Right ventricle myocardium superior (tissue), 1 donor: Measurements from ENCODE around the gene GPC1. TPM values are rescaled to one million over a fixed set of nuclear protein-coding genes. Genes with fewer than 3 reads are reported as not detected.

ENCODE experiments used
- ATAC-seq: fragments of 200-7000 bp; cut with Tn5 transposase; one replicate; pipeline ENCODE4 v1.9.1; 2020; ENCODE audit warnings: mild to moderate bottlenecking; ENCODE audit not compliant: poor library complexity
- DNase-seq: peaks from one replicate; pipeline ENCODE4 v3.0.0-alpha.2; 2020
- intact Hi-C: fragments of 100-400 bp; cut with DNase I; formaldehyde crosslinking; loops from one replicate; pipeline ENCODE4 v1.11.2; 2022
- total RNA-seq: library from RNA; stranded (reverse); fragmentation: NEBNext Ultra II Directional; extraction: Animal tissue kit (Norgen Biotek cat#: 25700); gene quantifications from one replicate; pipeline ENCODE4 v1.2.1, GENCODE V29; 2021
- donor health status: DM: no; HTN: yes; CAD: no; lungs with severe emphysema.

Gene GPC1
- total RNA-seq, 1 donor from 2014 or later, result 154 TPM

DNA sequence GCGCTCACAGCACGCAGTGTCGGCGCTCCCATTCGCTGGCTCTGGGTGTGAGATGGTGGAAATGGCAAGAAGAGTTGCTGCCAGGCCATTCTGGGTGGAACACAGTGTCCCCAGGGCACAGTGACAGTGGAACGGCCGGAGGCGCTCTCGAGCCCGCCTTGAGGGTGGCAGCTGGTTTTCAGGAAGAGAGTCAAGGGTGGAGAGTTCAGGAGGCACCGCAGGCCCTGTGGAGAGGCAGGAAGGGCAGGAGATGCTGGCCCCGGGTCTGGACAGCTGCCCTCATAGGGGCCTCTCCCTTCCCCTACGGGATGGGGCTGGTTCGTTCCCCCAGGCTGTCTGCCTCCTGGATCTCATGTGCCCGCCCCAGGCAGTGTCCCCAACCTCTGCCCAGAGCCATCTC, 12.5 kb downstream of the GPC1 start:
- no peak for ATAC-seq
- intact Hi-C loops, result no loop called here
- DNase-seq, result no peak

DNA sequence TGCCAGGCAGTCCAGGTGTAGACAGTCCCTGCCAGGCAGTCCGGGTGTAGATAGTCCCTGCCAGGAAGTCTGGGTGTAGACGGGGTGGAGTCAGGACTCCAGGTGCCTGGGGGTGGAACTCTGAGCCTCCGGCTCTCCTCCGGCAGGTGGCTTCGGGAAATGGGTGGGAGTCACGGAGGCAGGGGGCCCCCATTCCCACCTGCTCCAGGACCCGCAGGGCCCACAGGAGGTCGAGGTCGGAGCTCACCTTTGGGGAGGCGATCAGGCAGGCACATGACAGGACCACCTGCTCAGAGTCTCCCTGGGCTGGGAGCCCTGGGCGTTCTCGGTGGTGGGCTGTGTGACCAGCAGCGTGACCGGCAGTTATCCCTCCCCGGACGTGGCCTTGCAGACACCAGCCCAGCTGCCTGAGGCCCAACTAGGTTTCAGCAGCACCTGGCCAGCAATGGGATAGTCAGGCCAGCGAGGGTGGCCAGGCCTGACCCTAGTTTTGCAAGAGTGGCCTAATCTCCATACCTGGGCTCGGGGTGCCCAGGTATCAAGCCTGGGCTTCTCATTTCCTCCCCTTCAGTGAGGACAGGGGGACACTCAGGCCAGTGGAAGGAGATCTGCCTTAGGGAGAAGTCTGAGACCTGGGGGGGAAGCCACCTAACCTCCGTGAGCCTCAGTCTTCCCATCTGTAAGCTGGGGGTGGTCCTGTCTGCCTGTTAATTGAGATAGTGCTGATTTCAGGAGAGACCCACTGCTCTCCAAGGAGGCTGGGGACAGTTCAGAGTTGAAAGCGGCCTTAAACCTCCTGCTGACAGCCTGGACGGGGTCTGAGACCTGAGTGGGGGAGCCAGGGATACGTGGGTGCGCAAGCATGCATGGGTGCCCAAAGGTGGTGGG, 13.2 kb downstream of the GPC1 start:
- no peak for DNase-seq
- intact Hi-C loops, result no loop called here
- ATAC-seq, result no peak

DNA sequence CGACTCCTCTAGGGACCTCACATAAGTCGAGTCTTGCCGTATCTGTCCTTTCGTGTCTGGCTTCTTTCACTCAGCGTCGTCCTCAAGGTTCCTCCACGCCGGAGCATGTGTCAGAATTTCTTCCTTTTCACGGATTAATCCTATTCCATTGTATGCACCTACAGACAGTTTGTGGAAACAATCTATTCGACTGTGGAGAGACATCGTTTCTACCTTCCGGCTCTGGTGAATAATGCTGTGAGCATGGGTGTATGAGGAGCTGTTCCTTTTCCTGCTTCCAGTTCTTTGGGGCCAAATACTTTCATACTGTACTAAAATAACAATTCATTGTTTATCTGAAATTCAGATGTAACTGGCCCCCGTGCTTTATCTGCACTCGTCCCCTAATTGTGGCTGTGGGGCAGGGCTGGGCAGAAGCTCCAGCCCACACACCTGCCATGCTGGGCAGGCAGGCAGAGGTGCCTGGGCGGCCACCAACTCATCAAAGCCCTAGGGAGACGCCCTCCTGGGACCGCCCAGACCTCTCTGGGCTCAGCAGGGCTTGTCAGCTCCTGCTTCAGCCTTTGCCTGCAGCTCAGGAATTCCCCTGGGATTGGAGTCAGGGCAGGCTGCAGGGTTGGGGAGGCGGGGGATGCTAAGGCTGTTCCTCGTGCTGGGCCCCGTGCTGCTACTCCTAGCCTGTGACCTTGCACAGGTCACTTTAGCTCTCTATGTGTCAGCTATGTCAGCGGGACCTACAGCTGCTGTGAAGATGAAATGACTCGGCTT, 14.5 kb downstream of the GPC1 start:
- no peak for ATAC-seq
- DNase-seq, result peak; percentile 37
- intact Hi-C loops, result no loop called here

DNA sequence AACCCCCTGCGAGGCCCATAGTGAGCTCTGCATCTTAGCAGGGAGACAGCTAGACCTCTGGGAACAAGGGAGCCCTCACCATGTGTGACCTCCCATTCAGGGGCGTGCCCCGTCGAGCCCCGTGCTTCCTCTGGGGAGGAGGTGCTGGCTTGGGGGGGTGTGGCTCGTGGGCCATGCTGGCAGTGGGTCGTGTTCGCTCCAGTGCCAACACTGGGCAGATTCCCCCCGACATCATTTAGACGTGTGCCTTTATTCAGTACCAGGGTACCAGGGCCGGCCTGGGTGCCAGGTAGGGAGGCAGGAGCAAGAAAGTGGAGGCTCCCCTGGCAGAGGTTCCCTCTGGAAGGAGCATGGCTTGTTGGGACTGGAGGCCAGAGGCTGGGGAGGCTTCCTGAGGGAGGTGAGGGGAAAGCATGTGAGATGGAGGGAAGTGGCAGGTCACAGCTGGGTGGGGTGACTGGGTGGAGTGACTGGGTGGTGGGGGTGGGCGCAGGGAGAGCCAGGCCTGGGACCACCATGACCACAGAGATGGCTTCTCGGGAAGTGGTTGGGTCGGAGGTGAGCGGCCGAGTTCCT, 15.2 kb downstream of the GPC1 start:
- peak; percentile 39 for DNase-seq
- no peak for ATAC-seq
- intact Hi-C loops, result no loop called here

DNA sequence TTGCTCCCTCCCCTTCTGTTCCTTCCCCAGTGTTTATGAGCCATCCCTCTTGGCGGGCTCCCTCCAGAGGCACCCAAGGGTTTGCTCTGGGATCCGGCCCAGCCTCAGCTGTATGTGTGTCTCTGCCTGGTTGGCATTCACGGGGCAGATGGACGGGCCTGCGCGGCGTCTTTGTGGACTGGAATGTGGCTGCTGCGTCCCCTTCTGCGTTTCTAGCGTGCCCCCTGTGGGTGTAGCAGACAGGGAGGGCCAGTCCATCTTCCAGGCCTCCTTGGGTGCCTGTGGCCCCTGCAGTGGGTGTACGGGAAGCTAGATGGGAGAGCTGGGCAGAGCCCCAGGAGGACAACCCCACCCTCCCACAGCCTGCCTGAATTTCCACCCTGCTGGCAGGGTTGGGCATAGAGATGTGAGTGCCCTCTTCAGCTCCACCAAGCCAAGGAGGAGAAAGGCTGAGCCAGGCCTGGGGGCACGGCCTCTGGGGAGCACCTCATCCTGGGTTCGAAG, 15.7 kb downstream of the GPC1 start:
- intact Hi-C loops, result no loop called here
- ATAC-seq (peak; percentile 35), DNase-seq (peak; percentile 54)

DNA sequence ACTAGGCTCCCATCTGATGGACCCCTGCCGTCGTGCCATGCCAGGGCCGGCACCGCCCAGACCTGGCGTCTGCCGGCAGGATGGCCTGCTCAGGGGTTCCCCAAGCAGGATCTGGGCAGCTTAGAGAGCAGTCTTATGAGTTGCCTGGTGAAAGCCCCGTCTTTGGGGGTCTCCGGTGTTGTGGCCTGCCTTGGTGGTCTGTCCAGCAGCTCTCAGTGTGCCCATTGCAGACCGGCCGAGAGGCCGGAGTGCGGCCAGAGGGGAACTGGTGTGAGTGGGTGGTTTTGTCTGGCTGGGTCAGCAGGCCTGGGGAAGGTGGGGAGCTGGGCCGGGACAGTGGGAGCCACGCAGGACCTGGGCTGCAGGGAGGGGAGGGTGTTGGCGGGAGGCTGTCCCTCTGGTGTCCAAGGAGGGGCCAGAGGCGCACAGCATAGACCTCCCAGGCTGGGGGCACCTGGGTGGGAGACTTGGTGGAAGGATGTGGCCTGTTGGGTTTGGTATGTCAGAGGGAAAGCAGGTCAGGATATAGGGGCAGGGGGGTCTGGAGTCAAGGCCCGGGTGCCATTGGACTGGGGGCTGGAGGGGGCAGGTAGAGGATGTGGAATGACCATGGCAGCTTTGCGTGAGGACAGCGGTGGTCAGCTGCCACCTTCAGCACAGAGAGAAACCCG, 16.5 kb downstream of the GPC1 start:
- intact Hi-C loops, result no loop called here
- peak; percentile 30 for DNase-seq
- no peak for ATAC-seq

DNA sequence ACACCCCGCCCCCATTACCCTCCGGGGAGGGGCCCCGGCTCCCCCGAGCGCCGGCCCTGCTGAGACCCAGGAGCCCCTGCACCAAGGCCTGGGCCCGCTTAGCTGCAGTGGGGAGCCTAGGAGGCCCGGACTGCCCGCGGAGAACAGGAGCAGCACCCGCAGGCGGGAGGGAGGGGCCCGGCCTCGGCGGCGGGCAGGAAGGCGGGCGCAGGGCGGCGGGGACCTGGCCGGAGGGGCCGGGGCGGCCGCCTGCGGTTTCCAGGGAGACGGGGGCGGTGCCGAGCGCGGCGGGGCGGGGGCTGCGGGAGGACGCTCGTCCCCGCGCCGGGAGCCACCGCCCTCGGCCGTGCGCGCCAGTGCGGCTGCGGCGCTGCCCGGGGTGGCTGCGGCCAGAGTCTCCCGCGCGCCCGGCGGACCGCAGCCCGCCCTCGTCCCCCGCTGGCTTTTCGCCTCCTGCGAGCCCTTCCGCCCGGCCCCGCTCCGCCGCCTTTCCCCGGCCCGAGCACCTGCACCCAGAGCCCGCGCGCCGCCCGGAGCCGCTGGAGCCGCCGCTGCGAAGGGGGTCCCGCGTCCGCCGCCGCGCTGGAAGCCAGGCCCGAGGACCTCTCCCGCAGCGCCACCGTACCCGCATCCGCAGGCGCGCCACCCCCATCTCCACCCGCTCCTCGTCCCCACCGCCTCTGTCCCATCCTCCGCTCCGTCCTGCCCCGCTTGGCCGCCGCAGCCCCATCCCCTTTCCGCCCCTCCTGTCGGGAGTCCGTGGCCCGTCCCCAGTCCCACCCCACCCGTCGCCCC, 17.2 kb downstream of the GPC1 start:
- intact Hi-C loops, result no loop called here
- peak; percentile 81 for DNase-seq
- peak; percentile 76 for ATAC-seq

DNA sequence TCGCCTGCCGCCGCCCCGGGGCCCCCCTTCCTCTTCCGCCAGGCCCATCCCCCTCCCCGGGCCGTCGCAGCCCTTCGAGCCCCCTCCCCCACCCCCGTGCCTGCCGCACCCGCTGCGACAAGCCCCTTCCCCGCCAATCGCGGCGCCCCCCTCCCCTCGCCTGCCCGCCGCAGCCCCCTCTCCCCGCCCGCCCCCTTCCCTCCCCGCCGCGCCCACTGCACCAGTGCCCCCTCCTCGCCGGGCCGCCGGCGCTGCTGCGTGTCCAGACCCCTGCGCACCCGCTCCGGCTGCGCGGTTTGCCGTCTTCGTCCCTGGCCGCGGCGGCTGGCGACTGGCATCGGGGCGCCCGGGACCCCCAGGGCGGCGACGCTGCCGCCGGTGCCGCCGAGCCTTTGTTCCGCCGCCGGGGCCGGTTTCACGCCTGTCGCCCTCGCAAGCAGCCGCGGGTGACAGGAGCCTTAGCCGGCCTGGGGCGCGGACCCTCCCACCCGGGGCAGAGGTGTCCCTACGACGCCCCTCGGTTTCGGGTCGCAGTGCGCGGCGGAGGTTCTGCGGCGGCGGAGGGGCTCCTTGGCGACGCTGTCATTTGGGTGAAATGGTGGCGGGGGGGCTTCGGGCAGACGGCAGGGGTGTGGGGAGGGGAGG, 18.1 kb downstream of the GPC1 start:
- ATAC-seq (no peak), DNase-seq (peak; percentile 30)

DNA sequence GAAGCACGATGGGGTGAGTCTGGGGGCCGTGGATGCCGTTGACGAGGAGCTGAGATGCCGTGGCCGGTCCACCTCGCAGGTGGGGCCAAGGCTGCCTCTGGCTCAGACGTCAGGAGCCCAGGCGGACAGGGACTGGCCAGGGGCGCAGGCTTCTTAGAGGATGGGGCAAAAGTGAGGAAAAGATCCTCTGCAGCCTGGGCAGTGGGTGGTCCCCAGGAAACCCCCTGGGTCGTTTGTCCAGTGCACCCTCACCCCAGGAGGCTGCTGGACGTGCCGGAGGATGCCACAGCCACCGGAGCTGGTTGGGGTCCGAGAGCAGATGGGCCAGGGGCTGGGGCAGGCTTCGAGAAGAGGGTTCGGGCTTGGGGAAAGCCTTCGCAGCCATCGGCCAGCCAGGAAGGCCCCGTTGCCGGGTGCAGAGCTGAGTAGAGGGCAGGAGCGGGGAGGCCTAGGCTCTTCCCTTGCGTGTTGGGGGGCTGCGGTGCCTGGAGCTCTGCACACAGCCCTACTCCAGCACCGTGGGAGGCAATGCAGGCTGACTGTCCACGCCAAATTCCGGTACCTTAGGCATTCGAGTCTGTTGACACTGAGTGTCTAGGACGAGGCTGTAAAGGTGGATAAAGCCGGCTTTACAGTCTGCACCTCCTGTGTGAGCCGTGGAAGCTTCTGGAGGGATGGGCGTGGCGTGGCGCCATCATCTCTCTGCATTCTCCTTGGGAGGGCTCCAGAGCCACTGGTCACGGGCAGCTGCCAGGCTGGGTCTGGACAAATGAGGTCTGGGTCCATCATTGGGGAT, 18.8 kb downstream of the GPC1 start:
- intact Hi-C loops, result no loop called here
- DNase-seq (no peak), ATAC-seq (no peak)

More for the DNA sequence above, 18.1 kb downstream of the GPC1 start:
- intact Hi-C loops, result no loop called here

DNA sequence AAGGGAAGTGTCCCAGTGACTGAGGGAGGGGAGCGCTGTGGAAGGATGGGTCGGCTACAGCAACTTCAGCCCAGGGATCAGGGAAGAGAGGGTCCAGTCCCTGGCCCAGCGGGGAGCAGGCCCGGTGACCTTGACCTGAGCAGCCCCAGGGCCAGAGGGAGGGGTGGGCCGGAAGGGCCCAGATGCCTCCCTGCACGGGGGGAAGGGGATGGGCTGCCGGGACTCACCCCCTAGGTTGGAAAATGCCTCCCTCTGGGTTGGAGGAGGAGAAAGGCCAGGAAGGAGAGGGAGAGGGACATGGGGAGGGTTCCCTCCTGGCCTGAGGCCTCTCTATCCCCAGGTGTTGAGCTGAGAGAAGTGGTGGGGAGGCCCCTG, 19.8 kb downstream of the GPC1 start:
- DNase-seq (no peak), ATAC-seq (no peak)
- intact Hi-C loops, result no loop called here

DNA sequence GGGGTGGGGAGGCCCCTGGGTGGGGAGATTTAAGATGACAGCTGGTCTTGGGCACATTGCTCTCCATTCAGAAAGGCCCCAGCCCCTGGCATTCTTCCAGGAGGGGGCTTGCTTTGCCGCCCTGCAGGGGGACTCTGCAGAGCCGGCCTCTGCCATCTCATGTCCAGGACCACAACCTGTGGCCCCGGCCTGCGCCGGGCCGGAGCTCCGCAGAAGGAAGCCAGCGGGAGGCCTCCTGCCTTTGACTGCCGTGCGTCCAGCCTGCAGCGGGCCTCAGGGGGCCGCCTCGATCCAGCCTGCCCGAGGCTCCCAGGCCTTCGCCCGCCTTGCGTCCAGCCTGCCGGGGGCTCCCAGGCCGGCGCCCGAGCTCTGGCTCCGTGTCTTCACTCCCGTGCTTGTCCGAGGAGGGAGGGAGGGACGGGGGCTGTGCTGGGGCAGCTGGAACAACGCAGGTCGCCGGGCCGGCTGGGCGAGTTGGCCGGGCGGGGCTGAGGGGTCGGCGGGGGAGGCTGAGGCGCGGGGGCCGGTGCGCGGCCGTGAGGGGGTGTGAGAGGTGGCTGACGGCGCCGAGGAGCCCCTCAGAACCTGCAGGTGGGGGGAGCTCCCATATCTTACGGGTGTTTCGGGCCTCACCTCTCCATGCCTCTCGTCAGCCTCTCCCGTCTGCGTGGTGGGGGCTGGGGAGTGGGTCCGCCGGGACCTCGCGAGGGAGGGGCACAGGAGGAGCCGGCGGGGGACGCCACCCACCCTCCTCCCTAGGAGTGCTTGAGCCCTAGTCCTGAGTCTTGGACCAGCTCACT, 20.4 kb downstream of the GPC1 start:
- ATAC-seq (no peak), DNase-seq (peak; percentile 46)
- intact Hi-C loops, result no loop called here

DNA sequence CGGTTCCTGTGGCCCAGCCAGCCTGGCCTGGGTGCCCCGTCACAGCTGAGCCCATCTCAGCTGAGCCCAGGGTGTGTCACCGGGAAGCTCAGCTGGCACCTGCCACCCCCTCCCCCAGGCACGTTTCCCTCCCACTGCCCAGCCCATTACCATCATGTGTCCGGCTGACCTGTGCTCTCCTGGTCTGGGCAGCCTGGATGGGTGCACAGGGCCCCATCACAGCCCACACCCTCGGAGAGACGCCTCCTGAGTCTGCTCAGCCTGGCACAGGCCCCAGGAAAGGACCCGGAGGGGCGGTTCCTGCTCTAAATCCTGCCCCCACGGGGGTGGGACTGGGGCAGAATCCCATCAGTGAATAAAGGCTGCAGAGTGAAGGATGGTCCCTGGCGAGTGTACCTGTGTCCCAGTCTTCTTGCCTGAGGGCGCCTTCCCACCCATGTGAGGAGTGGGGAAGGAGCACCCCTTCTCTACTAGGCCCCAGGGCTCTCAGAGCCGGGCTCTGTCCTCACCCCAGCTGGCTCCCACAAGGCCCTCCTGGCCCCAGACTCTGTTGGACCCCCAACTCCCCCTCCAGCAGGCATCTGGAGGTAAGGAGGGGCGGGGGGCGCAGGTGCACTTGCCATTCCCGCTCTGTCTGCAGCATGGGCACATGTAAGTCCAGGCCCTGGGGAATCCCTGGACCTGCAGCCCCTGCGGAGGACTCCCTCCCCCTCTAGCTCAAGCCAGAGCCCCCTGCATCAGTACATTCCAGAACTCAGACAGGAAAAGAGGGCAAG, 21.2 kb downstream of the GPC1 start:
- no peak for ATAC-seq
- DNase-seq, result peak; percentile 36
- intact Hi-C loops, result no loop called here

DNA sequence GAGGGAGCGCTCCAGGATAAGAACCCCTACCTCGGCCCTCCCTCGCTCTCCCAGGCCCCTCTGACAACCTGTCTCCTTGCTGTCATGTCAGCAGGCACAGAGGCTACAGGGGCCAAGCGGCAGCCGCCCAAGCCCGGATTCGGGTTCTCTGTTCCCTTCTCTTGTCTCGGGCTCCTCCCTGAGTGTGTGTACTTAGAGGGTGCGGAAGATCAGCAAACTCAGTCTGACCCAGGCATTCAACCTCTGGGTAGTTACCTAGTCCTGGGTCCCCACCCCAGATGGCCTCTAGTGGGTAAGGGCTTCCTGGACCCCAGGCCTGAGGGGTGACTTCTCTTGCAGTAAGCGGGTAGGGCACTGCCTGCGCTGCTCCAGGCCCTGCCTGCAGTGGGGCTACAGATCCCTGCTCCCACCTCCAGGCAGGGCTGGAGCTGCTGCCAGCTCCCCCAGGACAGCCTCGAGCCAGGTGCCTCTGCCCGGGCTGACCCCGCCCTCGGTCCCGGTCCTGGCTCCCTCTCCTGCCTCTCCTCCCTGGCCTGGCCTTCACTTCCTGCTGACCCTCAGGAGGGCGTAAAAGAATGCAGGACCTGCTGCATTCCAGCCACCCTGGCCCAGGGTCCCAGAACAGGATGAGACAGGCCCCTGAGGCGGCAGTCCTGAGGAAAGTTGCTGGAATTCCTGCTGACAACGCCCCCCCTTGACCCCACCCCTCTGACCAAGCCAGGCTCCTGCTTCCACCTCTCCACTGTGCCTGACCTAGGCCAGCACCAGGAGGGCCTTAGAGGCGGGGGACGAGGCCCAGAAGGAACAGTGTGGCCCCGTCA, 22.0 kb downstream of the GPC1 start:
- DNase-seq (no peak), ATAC-seq (no peak)
- intact Hi-C loops, result no loop called here

DNA sequence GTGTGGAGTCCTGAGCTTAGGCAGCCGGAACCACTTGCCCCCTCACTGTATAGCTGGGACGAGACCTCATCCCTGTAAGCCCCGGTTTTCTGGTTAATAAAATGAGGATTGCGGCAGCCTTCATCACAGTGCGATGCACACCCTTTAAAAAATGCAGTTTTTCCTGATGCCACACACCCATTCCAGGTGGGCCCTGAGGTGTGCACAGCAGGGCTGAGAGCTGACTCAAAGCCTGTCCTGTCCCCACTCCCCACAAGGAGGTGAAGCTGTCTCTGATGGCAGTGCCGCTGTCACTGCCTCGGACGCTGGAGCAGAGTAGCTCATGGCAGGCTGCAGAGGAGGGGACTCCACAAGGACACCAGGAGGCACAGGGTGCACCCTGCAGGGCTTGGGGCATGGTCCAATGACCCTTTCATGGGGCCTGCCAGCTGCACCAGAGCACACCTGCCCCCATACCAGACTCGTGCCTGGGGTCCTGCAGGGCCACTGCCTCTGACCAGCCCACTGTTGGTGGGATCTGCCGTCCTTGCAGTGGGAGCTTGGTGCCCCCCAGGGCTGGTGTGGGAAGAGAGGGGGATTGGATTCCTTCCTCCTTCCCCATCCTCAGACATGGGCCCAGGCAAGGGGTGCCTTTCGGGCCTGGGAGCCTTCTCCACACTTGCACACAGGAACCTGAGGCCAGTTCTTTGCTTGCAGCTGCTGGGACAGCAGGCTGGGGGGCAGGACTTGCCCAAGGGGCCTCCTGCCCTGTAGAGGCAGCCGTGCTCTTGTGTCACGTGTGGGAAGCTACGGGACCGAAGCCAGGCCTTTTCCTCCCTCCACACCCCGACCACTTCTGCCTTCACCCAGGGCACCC, 22.8 kb downstream of the GPC1 start:
- DNase-seq (peak; percentile 30), ATAC-seq (no peak)
- intact Hi-C loops, result no loop called here
